ENCODE data around the gene PSMB10.
A peak's percentile ranks its signal among the peaks of the same experiment; 100 is the strongest.

Gene PSMB10

DNA sequence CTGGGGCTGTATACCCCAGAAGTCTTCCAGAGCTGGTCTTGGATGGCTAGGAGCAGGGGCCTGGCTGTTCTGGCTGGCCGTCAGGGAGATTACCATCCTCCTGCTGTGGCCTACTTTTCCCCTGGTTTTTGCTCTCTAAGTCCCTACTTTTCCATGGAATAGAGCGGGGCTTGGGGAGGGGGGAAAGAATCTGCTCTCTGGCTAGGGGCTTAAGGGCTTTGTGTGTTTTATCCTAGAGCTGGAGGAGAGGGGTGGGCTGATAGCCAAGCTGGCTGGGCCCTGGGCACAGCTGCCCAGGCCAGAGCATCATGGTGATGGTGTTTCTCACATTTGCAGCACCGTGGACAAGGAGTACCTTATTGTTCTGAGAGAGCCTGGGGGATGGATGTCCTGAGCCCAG lies 48.3 kb downstream of the PSMB10 start:
- no peak for DNase-seq

DNA sequence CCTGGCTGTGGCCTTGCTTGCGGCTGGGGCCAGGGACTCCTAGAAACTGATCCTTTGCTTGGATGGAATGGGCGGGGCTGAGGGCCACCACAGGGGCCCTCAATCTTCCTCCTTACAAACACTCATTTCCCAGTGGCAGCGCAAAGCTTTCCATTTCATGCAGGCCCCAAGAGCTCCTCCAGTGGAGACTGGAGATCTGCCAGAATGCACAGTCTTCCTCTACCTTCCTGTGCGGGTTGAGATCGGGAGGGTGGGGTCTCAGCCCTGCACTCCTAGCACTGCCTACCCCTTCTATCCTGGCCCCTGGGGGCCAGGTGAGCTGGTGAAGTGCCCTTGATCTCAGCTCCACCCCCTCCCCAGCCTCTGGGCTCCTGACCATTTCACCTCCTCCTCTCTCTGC lies 50.3 kb downstream of the PSMB10 start:
- DNase-seq = no peak

DNA sequence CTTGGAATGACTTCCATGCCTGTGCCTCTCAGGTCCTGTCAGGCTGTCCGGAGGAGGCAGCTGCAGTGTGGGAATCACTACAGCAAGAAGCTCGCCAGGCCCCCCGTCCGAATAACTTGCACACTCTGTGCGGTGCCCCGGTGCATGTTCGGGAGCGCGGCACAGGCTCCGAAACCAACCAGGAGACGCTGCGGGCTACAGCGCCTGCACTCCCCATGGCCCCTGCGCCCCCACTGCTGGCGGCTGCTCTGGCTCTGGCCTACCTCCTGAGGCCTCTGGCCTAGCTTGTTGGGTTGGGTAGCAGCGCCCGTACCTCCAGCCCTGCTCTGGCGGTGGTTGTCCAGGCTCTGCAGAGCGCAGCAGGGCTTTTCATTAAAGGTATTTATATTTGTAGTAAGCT lies 50.7 kb downstream of the PSMB10 start:
- DNase-seq = no peak

DNA sequence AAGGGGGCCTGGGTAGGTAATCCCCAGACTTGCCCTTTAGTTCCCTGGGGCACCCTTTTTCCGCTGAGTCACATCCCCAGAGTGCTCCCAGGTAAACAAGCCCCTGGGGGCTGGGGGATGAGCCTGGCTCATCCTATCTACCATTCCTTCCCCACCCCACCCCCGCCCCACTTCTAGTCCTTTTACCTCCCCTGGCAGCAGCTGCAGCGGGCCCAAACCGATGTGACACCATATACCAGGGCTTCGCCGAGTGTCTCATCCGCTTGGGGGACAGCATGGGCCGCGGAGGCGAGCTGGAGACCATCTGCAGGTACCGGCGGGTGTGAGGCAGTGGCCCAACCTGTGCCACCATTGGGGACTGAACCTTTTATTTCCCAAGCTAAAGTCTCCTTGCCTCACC lies 51.1 kb downstream of the PSMB10 start:
- no peak for DNase-seq

DNA sequence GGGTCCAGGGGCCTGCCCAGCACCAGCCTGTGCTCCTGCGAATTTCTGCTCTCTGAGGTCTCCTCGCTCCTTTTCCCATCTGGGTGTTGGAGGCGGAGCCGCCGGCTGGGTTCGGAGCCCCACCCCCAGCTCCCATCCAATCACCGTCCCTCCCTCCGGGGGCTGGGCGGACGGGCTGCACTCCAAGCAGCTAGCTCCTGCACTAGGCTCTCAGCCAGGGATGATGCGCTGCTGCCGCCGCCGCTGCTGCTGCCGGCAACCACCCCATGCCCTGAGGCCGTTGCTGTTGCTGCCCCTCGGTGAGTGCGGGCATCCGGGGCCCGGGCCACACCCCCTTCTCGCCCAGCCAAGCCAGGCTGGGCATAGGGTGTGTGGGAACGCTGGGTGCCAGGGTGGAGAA lies 52.0 kb downstream of the PSMB10 start, which contains the start of gene NRN1L:
Gene NRN1L (plus strand): TSS at position 202 of the 400 bp plus-strand sequence. CDS start 19 bp downstream, at position 221.
- peak; percentile 96 for DNase-seq
